ENCODE measurements around the gene CYGB. TPM values are rescaled to one million over a fixed set of nuclear protein-coding genes. Genes with fewer than 3 reads are reported as not detected.

Gene CYGB
- total and polyA plus RNA-seq, 2 of the 13 experiments (the other 11 are each of a cell fraction or from before 2014, with no cell fraction given) = 18.9 to 27.1 TPM

DNA sequence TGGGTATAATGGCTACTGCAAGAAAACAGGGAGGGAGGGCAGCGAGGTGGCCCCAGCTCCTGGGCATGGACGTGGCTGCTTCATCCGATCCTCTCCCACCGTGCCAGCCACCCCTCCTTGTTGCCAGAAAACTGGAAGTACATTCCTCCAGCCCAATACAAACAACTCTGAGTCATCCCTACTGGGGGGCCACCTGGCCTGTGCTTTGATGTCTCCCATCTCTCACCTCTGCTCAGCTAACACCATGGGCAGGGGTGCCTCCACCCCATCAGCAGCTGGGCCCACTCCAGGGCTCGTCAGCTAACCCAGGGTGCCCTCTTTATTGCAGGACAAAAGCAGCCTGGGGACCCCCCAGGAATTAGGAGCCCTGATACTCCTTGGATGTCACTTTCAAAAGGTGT is 38.2 kb downstream of the CYGB start (continued):
- TF ChIP-seq ZNF44 (CRISPR knock-in tag; IDR thresholded peaks at IDR 0.05) (no peak), CBX2 (IDR thresholded peaks at IDR 0.05; ENCODE audit: low read depth, low read length) (no peak), CBX2 (CRISPR knock-in tag; IDR thresholded peaks at IDR 0.05; ENCODE audit: low read depth) (0 out of 2 replicates have a peak, but pooled peaks have one; percentile 41), ZBTB25 (CRISPR knock-in tag; IDR thresholded peaks at IDR 0.05) (peak; percentile 88), RARA (CRISPR knock-in tag; IDR thresholded peaks at IDR 0.05) (peak; percentile 90), REL (CRISPR knock-in tag; conservative IDR thresholded peaks at IDR 0.05) (no peak), TEAD3 (CRISPR knock-in tag; optimal IDR thresholded peaks at IDR 0.05; ENCODE audit: borderline replicate concordance) (peak; percentile 99), ZFP37 (CRISPR knock-in tag; IDR thresholded peaks at IDR 0.05; ENCODE audit: borderline replicate concordance) (peak; percentile 55; the same call in 1 of the 2 replicates), NFKB2 (CRISPR knock-in tag; IDR thresholded peaks at IDR 0.05; ENCODE audit: borderline replicate concordance) (peak; percentile 55; the same call in 1 of the 2 replicates), HIVEP1 (CRISPR knock-in tag; IDR thresholded peaks at IDR 0.05) (peak; percentile 88), ZNF549 (CRISPR knock-in tag; IDR thresholded peaks at IDR 0.05) (no peak), MED1 (CRISPR knock-in tag; IDR thresholded peaks at IDR 0.05) (peak; percentile 86), SUZ12 (IDR thresholded peaks at IDR 0.05; ENCODE audit: low read depth, low read length) (no peak), BHLHE40 (IDR thresholded peaks at IDR 0.05; ENCODE audit: low read length) (peak; percentile 49; the same call in 1 of the 2 replicates), ZNF839 (CRISPR knock-in tag; IDR thresholded peaks at IDR 0.05; ENCODE audit: borderline replicate concordance) (no peak), MTA1 (CRISPR knock-in tag; IDR thresholded peaks at IDR 0.05; ENCODE audit: borderline replicate concordance) (peak; percentile 75; the same call in 1 of the 2 replicates), CREM (IDR thresholded peaks at IDR 0.05) (peak; percentile 76), CREM (CRISPR knock-in tag; IDR thresholded peaks at IDR 0.05) (no peak), ZNF501 (CRISPR knock-in tag; IDR thresholded peaks at IDR 0.05) (peak; percentile 60; the same call in 1 of the 2 replicates), NFKBIZ (CRISPR knock-in tag; IDR thresholded peaks at IDR 0.05) (no peak), ZBTB34 (CRISPR knock-in tag; IDR thresholded peaks at IDR 0.05) (peak; percentile 76; the same call in 1 of the 2 replicates), ZBTB1 (CRISPR knock-in tag; IDR thresholded peaks at IDR 0.05; ENCODE audit: borderline replicate concordance) (no peak), IRF1 (CRISPR knock-in tag; IDR thresholded peaks at IDR 0.05; ENCODE audit: low read depth) (no peak), RXRA (CRISPR knock-in tag; IDR thresholded peaks at IDR 0.05) (peak; percentile 93)
- TF ChIP-seq, protein P1, sequence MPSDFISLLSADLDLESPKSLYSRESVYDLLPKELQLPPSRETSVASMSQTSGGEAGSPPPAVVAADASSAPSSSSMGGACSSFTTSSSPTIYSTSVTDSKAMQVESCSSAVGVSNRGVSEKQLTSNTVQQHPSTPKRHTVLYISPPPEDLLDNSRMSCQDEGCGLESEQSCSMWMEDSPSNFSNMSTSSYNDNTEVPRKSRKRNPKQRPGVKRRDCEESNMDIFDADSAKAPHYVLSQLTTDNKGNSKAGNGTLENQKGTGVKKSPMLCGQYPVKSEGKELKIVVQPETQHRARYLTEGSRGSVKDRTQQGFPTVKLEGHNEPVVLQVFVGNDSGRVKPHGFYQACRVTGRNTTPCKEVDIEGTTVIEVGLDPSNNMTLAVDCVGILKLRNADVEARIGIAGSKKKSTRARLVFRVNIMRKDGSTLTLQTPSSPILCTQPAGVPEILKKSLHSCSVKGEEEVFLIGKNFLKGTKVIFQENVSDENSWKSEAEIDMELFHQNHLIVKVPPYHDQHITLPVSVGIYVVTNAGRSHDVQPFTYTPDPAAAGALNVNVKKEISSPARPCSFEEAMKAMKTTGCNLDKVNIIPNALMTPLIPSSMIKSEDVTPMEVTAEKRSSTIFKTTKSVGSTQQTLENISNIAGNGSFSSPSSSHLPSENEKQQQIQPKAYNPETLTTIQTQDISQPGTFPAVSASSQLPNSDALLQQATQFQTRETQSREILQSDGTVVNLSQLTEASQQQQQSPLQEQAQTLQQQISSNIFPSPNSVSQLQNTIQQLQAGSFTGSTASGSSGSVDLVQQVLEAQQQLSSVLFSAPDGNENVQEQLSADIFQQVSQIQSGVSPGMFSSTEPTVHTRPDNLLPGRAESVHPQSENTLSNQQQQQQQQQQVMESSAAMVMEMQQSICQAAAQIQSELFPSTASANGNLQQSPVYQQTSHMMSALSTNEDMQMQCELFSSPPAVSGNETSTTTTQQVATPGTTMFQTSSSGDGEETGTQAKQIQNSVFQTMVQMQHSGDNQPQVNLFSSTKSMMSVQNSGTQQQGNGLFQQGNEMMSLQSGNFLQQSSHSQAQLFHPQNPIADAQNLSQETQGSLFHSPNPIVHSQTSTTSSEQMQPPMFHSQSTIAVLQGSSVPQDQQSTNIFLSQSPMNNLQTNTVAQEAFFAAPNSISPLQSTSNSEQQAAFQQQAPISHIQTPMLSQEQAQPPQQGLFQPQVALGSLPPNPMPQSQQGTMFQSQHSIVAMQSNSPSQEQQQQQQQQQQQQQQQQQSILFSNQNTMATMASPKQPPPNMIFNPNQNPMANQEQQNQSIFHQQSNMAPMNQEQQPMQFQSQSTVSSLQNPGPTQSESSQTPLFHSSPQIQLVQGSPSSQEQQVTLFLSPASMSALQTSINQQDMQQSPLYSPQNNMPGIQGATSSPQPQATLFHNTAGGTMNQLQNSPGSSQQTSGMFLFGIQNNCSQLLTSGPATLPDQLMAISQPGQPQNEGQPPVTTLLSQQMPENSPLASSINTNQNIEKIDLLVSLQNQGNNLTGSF (CRISPR knock-in tag; IDR thresholded peaks at IDR 0.05) = no peak
